Stimulated activated CD8-positive, alpha-beta memory T cell treated with anti-CD3 and anti-CD28 coated beads, Interleukin-2, amount 100 ng/mL, for 1 hour (primary cell): ENCODE results near the gene TDRKH.
"Not testable (repeated sequence)": the region's sequence is repeated elsewhere in the genome, so short reads cannot be mapped to it uniquely, and the experiment has no call there.

Source experiments
- DNase-seq, 2 donors: peaks; one replicate each; pipeline ENCODE4 v3.0.0-alpha.2; 2020; ENCODE audit warnings: low read depth in 2 of 2

The TDRKH gene

GRCh38 chr1:151762941-151763921 is 27.1 kb downstream of the TDRKH start, which contains the start of gene MRPL9:
TSS of gene MRPL9 (minus strand) at chr1:151763496. CDS start at chr1:151763479, 17 bp downstream.
- peak; percentile 64 to 68 for DNase-seq

- DNase-seq = no peak
Measured at GRCh38 chr1:151760597-151761385, 29.5 kb downstream of the TDRKH start.

GRCh38 chr1:151759241-151759640 is 31.1 kb downstream of the TDRKH start:
- DNase-seq = no peak

- DNase-seq = no peak
Measured at GRCh38 chr1:151756291-151756690, 34.0 kb downstream of the TDRKH start.

- no peak for DNase-seq
Measured at GRCh38 chr1:151741516-151741915, 48.8 kb downstream of the TDRKH start.

GRCh38 chr1:151739590-151740355 is 50.5 kb downstream of the TDRKH start:
- DNase-seq = no peak

GRCh38 chr1:151737479-151737878 is 52.8 kb downstream of the TDRKH start:
- DNase-seq = no peak

- no peak for DNase-seq
Measured at GRCh38 chr1:151737026-151737425, 53.3 kb downstream of the TDRKH start.

GRCh38 chr1:151733995-151734394 is 56.3 kb downstream of the TDRKH start:
- DNase-seq = not testable (repeated sequence)

GRCh38 chr1:151733126-151733525 is 57.2 kb downstream of the TDRKH start:
- no peak for DNase-seq

- DNase-seq = no peak
Measured at GRCh38 chr1:151729966-151730291, 60.4 kb downstream of the TDRKH start.

GRCh38 chr1:151729157-151729965 is 60.9 kb downstream of the TDRKH start:
- DNase-seq = no peak

- DNase-seq = no peak
Measured at GRCh38 chr1:151728151-151729054, 61.9 kb downstream of the TDRKH start.

GRCh38 chr1:151723726-151724370 is 66.5 kb downstream of the TDRKH start:
- DNase-seq = no peak
